ENCODE data around the gene PPP4R2. TPM values are rescaled to one million over a fixed set of nuclear protein-coding genes. Genes with fewer than 3 reads are reported as not detected.

PPP4R2 gene
- total and polyA plus RNA-seq, 12 donors: 14.2 to 90.1 (median 56.1) TPM

- Histone ChIP-seq H3K36me3 (replicated peaks in 1 of 2) (no peaks in the 10 kb centered on the region), H3K4me3 (no peak overlapping the region), H3K27me3 (no peaks in the 10 kb centered on the region), H3K27ac (no peak overlapping the region), H3K9me3 (replicated peaks in 1 of 3) (no peaks in the 10 kb centered on the region), H3K4me1 (replicated peaks in 1 of 2) (no peaks in the 10 kb centered on the region)
- no peak for DNase-seq
- 91 to 97% (median 94%) methylated on average over 2 of the region's 2 CpGs for WGBS, 4 donors
- intact Hi-C loops (cut with DNase I): no loop called here
- TF ChIP-seq CTCF (IDR thresholded peaks at IDR 0.05): no peak
- no peak for TF ChIP-seq POLR2A (IDR thresholded peaks at IDR 0.05)
Observed at GRCh38 chr3:72970942-72971341, 25.7 kb upstream of the PPP4R2 start.

- H3K4me3 ChIP-seq: no peak overlapping the region
- no peaks in the 10 kb centered on the region for H3K4me1 ChIP-seq (replicated peaks in 1 of 2)
- no peaks in the 10 kb centered on the region for H3K27me3 ChIP-seq
- no peak overlapping the region for H3K27ac ChIP-seq
- TF ChIP-seq POLR2A (IDR thresholded peaks at IDR 0.05): no peak
- no peak for TF ChIP-seq CTCF (IDR thresholded peaks at IDR 0.05)
- H3K9me3 ChIP-seq (replicated peaks in 1 of 3): no peaks in the 10 kb centered on the region
- intact Hi-C loops (cut with DNase I): no loop called here
- 86 to 94% (median 91%) methylated on average over 3 of the region's 3 CpGs for WGBS, 4 donors
- DNase-seq: no peak
- H3K36me3 ChIP-seq (replicated peaks in 1 of 2): no peaks in the 10 kb centered on the region
Observed at GRCh38 chr3:72972706-72973030, 23.9 kb upstream of the PPP4R2 start.

- Histone ChIP-seq H3K36me3 (replicated peaks in 1 of 2) (no peaks in the 10 kb centered on the region), H3K4me1 (replicated peaks in 1 of 2) (no peaks in the 10 kb centered on the region), H3K27me3 (no peaks in the 10 kb centered on the region), H3K27ac (no peak overlapping the region), H3K9me3 (replicated peaks in 1 of 3) (no peaks in the 10 kb centered on the region), H3K4me3 (no peak overlapping the region)
- intact Hi-C loops (cut with DNase I): no loop called here
- TF ChIP-seq CTCF (IDR thresholded peaks at IDR 0.05): no peak
- no peak for TF ChIP-seq POLR2A (IDR thresholded peaks at IDR 0.05)
- 49 to 83% (median 59%) methylated on average over 7 of the region's 7 CpGs for WGBS, 4 donors
- DNase-seq: peak in 2 of 7 donors; percentile 34 to 43
Observed at GRCh38 chr3:72973031-72973723, 23.4 kb upstream of the PPP4R2 start.

GRCh38 chr3:72973786-72974185 is 22.8 kb upstream of the PPP4R2 start:
- no peak overlapping the region for H3K27ac ChIP-seq
- intact Hi-C loops (cut with DNase I): no loop called here
- no peaks in the 10 kb centered on the region for H3K9me3 ChIP-seq (replicated peaks in 1 of 3)
- DNase-seq: no peak
- no peak for TF ChIP-seq POLR2A (IDR thresholded peaks at IDR 0.05)
- TF ChIP-seq CTCF (IDR thresholded peaks at IDR 0.05): no peak
- H3K4me3 ChIP-seq: no peak overlapping the region
- no peaks in the 10 kb centered on the region for H3K4me1 ChIP-seq (replicated peaks in 1 of 2)
- H3K27me3 ChIP-seq: no peaks in the 10 kb centered on the region
- no peaks in the 10 kb centered on the region for H3K36me3 ChIP-seq (replicated peaks in 1 of 2)
- WGBS, 4 donors: 91 to 100% (median 94%) methylated on average over 2 of the region's 2 CpGs

Measured in adrenal gland (tissue), 12 donors.